GM10266 (cell line): ENCODE data around the gene RHCG.

ENCODE experiments used
- DNase-seq: peaks from one replicate; pipeline ENCODE4 v3.0.0; 2012; ENCODE audit errors: extremely low spot score
- TF ChIP-seq, protein P1 (sequence below): IDR thresholded peaks from 2 replicates; pipeline ENCODE4 v1.5.1; 2012; ENCODE audit warnings: mild to moderate bottlenecking, low read depth; ENCODE audit not compliant: control insufficient read depth, insufficient read depth; ENCODE audit errors: missing control alignments

RHCG gene

GRCh38 chr15:89502867-89503595, 6.6 kb upstream of the RHCG start:
- no peak for DNase-seq
- TF ChIP-seq, protein P1, sequence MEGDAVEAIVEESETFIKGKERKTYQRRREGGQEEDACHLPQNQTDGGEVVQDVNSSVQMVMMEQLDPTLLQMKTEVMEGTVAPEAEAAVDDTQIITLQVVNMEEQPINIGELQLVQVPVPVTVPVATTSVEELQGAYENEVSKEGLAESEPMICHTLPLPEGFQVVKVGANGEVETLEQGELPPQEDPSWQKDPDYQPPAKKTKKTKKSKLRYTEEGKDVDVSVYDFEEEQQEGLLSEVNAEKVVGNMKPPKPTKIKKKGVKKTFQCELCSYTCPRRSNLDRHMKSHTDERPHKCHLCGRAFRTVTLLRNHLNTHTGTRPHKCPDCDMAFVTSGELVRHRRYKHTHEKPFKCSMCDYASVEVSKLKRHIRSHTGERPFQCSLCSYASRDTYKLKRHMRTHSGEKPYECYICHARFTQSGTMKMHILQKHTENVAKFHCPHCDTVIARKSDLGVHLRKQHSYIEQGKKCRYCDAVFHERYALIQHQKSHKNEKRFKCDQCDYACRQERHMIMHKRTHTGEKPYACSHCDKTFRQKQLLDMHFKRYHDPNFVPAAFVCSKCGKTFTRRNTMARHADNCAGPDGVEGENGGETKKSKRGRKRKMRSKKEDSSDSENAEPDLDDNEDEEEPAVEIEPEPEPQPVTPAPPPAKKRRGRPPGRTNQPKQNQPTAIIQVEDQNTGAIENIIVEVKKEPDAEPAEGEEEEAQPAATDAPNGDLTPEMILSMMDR, result no peak

- DNase-seq, result no peak
- TF ChIP-seq, protein P1, result no peak
Observed at GRCh38 chr15:89501646-89502045, 5.3 kb upstream of the RHCG start.

- TF ChIP-seq, protein P1, result peak; percentile 20
- DNase-seq, result no peak
Observed at GRCh38 chr15:89500397-89501270, 4.3 kb upstream of the RHCG start.

- TF ChIP-seq, protein P1, result no peak
Observed at GRCh38 chr15:89499156-89499555, 2.8 kb upstream of the RHCG start.

GRCh38 chr15:89498574-89498906, 2.2 kb upstream of the RHCG start:
- TF ChIP-seq, protein P1, result no peak
- DNase-seq, result no peak

More at GRCh38 chr15:89499156-89499555, 2.8 kb upstream of the RHCG start:
- no peak for DNase-seq

GRCh38 chr15:89497231-89497630, 848 bp upstream of the RHCG start:
- DNase-seq, result no peak
- TF ChIP-seq, protein P1, result no peak
